ENCODE data around the gene CCDC51. TPM values are rescaled to one million over a fixed set of nuclear protein-coding genes. Genes with fewer than 3 reads are reported as not detected.
A peak's percentile ranks its signal among the peaks of the same experiment; 100 is the strongest.

The CCDC51 gene
- total and polyA plus RNA-seq, 2 of the 13 experiments (the other 11 are each of a cell fraction or from before 2014, with no cell fraction given): 18.1 to 29.4 TPM

GRCh38 chr3:48428572-48429316, 11.2 kb downstream of the CCDC51 start (continued):
- no peak; the same call in 1 of the 2 replicates for TF ChIP-seq PRDM10 (CRISPR knock-in tag; IDR thresholded peaks at IDR 0.05; ENCODE audit: low read depth)
- no peak for TF ChIP-seq MTF1 (CRISPR knock-in tag; IDR thresholded peaks at IDR 0.05)
- no peak for TF ChIP-seq ZNF337 (CRISPR knock-in tag; IDR thresholded peaks at IDR 0.05; ENCODE audit: borderline replicate concordance, low read depth)
- TF ChIP-seq THAP9 (CRISPR knock-in tag; IDR thresholded peaks at IDR 0.05; ENCODE audit: borderline replicate concordance): no peak
- TF ChIP-seq ZNF574 (CRISPR knock-in tag; IDR thresholded peaks at IDR 0.05): peak; percentile 58; the same call in 1 of the 2 replicates
- TF ChIP-seq KDM1A (CRISPR knock-in tag; IDR thresholded peaks at IDR 0.05): no peak
- TF ChIP-seq SALL2 (CRISPR knock-in tag; IDR thresholded peaks at IDR 0.05): no peak
- TF ChIP-seq GABPB1 (CRISPR knock-in tag; IDR thresholded peaks at IDR 0.05): no peak; the same call in 1 of the 2 replicates
- no peak for TF ChIP-seq MTA3 (CRISPR knock-in tag; IDR thresholded peaks at IDR 0.05)
- peak; percentile 49; the same call in 1 of the 2 replicates for TF ChIP-seq ZMYM3 (CRISPR knock-in tag; IDR thresholded peaks at IDR 0.05)
- peak; percentile 84 for TF ChIP-seq RXRA (CRISPR knock-in tag; IDR thresholded peaks at IDR 0.05)
- no peak for TF ChIP-seq ATF2 (CRISPR knock-in tag; IDR thresholded peaks at IDR 0.05)
- TF ChIP-seq HDAC1 (CRISPR knock-in tag; IDR thresholded peaks at IDR 0.05): peak; percentile 91
- TF ChIP-seq CENPT (CRISPR knock-in tag; IDR thresholded peaks at IDR 0.05; ENCODE audit: low read depth): no peak
- TF ChIP-seq FOXK2 (IDR thresholded peaks at IDR 0.05): no peak
- no peak for TF ChIP-seq TEAD2 (CRISPR knock-in tag; IDR thresholded peaks at IDR 0.05)
- no peak for TF ChIP-seq ZFP1 (CRISPR knock-in tag; IDR thresholded peaks at IDR 0.05)
- TF ChIP-seq DDIT3 (CRISPR knock-in tag; IDR thresholded peaks at IDR 0.05): no peak
- TF ChIP-seq NFYB (CRISPR knock-in tag; IDR thresholded peaks at IDR 0.05): no peak
- TF ChIP-seq IKZF1 (IDR thresholded peaks at IDR 0.05): no peak

All from HepG2 (cell line).